ENCODE data around the gene UGT2B17.
"Not testable (repeated sequence)": the region's sequence is repeated elsewhere in the genome, so short reads cannot be mapped to it uniquely, and the experiment has no call there.

Gene UGT2B17

GRCh38 chr4:68536375-68536774 lies 39.7 kb downstream of the UGT2B17 start:
- TF ChIP-seq EZH2 (IDR thresholded peaks at IDR 0.05; ENCODE audit: borderline replicate concordance, low read depth, low read length, severe bottlenecking), result no peak
- TF ChIP-seq, protein P1, sequence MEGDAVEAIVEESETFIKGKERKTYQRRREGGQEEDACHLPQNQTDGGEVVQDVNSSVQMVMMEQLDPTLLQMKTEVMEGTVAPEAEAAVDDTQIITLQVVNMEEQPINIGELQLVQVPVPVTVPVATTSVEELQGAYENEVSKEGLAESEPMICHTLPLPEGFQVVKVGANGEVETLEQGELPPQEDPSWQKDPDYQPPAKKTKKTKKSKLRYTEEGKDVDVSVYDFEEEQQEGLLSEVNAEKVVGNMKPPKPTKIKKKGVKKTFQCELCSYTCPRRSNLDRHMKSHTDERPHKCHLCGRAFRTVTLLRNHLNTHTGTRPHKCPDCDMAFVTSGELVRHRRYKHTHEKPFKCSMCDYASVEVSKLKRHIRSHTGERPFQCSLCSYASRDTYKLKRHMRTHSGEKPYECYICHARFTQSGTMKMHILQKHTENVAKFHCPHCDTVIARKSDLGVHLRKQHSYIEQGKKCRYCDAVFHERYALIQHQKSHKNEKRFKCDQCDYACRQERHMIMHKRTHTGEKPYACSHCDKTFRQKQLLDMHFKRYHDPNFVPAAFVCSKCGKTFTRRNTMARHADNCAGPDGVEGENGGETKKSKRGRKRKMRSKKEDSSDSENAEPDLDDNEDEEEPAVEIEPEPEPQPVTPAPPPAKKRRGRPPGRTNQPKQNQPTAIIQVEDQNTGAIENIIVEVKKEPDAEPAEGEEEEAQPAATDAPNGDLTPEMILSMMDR (IDR thresholded peaks at IDR 0.05; ENCODE audit: borderline replicate concordance, extremely low read depth, low read length, poor library complexity, severe bottlenecking), result no peak
- H2AFZ ChIP-seq (ENCODE audit: low read depth, low read length), result no peak overlapping the region
- ATAC-seq (ENCODE audit: insufficient read depth, low read depth) (no peak), DNase-seq (no peak)
- H3K79me2 ChIP-seq (ENCODE audit: insufficient read depth, low read length), result no peaks in the 10 kb centered on the region
- no peaks in the 10 kb centered on the region for H3K36me3 ChIP-seq (ENCODE audit: insufficient read depth, low read length)
- no peaks in the 10 kb centered on the region for H3K9me3 ChIP-seq (ENCODE audit: insufficient read depth, low read length, severe bottlenecking)
- H3K27me3 ChIP-seq (ENCODE audit: insufficient read depth, low read length, poor library complexity), result no peaks in the 10 kb centered on the region
- no peak overlapping the region for H3K9ac ChIP-seq (ENCODE audit: low read depth, low read length)
- H3K27ac ChIP-seq (ENCODE audit: low read length), result no peak overlapping the region
- no peak overlapping the region for H3K4me2 ChIP-seq (ENCODE audit: insufficient read depth, low read length)
- no peak overlapping the region for H3K4me3 ChIP-seq (ENCODE audit: low read depth in 1 of 2, low read length in 2 of 2)
- H3K4me1 ChIP-seq (ENCODE audit: insufficient read depth, low read length), result no peaks in the 10 kb centered on the region
- H4K20me1 ChIP-seq (ENCODE audit: insufficient read depth, low read length), result no peaks in the 10 kb centered on the region

DNA sequence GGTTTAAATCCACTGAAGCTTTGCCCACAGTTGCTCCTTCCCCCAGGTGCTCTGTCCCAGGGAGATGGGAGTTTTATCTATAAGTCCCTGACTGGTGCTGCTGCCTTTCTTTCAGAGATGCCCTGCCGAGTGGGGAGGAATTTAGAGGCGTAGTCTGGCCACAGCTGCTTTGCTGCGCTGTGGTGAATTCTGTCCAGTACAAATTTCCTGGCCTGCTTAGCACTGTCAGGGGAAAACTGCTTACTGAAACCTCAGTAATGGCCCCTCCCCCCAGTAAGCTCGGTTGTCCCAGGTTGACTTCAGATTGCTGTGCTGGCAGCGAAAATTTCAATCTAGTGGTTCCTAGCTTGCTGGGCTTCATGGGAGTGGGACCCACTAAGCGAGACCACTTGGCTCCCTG lies 40.1 kb downstream of the UGT2B17 start:
- H3K4me1 ChIP-seq (ENCODE audit: insufficient read depth, low read length), result no peaks in the 10 kb centered on the region
- no peaks in the 10 kb centered on the region for H3K27me3 ChIP-seq (ENCODE audit: insufficient read depth, low read length, poor library complexity)
- H3K27ac ChIP-seq (ENCODE audit: low read length), result no peak overlapping the region
- H3K4me2 ChIP-seq (ENCODE audit: insufficient read depth, low read length), result no peak overlapping the region
- no peak for ATAC-seq (ENCODE audit: insufficient read depth, low read depth)
- DNase-seq, result no peak
- no peaks in the 10 kb centered on the region for H3K36me3 ChIP-seq (ENCODE audit: insufficient read depth, low read length)
- H4K20me1 ChIP-seq (ENCODE audit: insufficient read depth, low read length), result no peaks in the 10 kb centered on the region
- TF ChIP-seq, protein P1 (IDR thresholded peaks at IDR 0.05; ENCODE audit: borderline replicate concordance, extremely low read depth, low read length, poor library complexity, severe bottlenecking), result no peak
- no peak for TF ChIP-seq EZH2 (IDR thresholded peaks at IDR 0.05; ENCODE audit: borderline replicate concordance, low read depth, low read length, severe bottlenecking)
- no peak overlapping the region for H2AFZ ChIP-seq (ENCODE audit: low read depth, low read length)
- H3K4me3 ChIP-seq (ENCODE audit: low read depth in 1 of 2, low read length in 2 of 2), result no peak overlapping the region
- H3K79me2 ChIP-seq (ENCODE audit: insufficient read depth, low read length), result no peaks in the 10 kb centered on the region
- H3K9ac ChIP-seq (ENCODE audit: low read depth, low read length), result no peak overlapping the region
- H3K9me3 ChIP-seq (ENCODE audit: insufficient read depth, low read length, severe bottlenecking), result no peaks in the 10 kb centered on the region

DNA sequence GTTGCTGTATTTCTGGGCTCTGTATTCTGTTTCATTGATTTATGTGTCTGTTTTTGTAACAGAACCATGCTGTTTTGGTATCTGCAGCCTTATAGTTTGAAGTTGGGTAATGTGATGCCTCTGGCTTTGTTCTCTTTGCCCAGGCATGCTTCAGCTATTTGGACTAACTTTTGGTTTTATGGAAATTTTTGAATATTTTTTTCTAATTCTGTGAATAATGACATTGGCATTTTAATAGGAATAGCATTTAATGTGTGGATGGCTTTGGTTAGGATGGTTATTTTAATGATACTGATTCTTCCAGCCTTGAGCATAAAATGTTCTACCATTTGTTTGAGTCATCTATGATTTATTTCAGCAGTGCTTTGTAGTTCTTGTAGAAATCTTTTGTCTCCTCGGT lies 53.9 kb downstream of the UGT2B17 start:
- H3K4me3 ChIP-seq (ENCODE audit: low read depth in 1 of 2, low read length in 2 of 2); H3K4me1 ChIP-seq (ENCODE audit: insufficient read depth, low read length); H2AFZ ChIP-seq (ENCODE audit: low read depth, low read length); H4K20me1 ChIP-seq (ENCODE audit: insufficient read depth, low read length); H3K27ac ChIP-seq (ENCODE audit: low read length); H3K9me3 ChIP-seq (ENCODE audit: insufficient read depth, low read length, severe bottlenecking); H3K27me3 ChIP-seq (ENCODE audit: insufficient read depth, low read length, poor library complexity); H3K9ac ChIP-seq (ENCODE audit: low read depth, low read length); H3K4me2 ChIP-seq (ENCODE audit: insufficient read depth, low read length); H3K79me2 ChIP-seq (ENCODE audit: insufficient read depth, low read length); ATAC-seq (ENCODE audit: insufficient read depth, low read depth); H3K36me3 ChIP-seq (ENCODE audit: insufficient read depth, low read length); DNase-seq: not testable (repeated sequence)

- no peaks in the 10 kb centered on the region for H3K9me3 ChIP-seq (ENCODE audit: insufficient read depth, low read length, severe bottlenecking)
- ATAC-seq (ENCODE audit: insufficient read depth, low read depth) (no peak), DNase-seq (no peak)
- H4K20me1 ChIP-seq (ENCODE audit: insufficient read depth, low read length), result no peaks in the 10 kb centered on the region
- no peak overlapping the region for H3K4me3 ChIP-seq (ENCODE audit: low read depth in 1 of 2, low read length in 2 of 2)
- H3K4me1 ChIP-seq (ENCODE audit: insufficient read depth, low read length), result no peaks in the 10 kb centered on the region
- H3K4me2 ChIP-seq (ENCODE audit: insufficient read depth, low read length), result no peak overlapping the region
- H3K27me3 ChIP-seq (ENCODE audit: insufficient read depth, low read length, poor library complexity), result no peaks in the 10 kb centered on the region
- H3K79me2 ChIP-seq (ENCODE audit: insufficient read depth, low read length), result no peaks in the 10 kb centered on the region
- no peak overlapping the region for H2AFZ ChIP-seq (ENCODE audit: low read depth, low read length)
- no peak overlapping the region for H3K27ac ChIP-seq (ENCODE audit: low read length)
- H3K36me3 ChIP-seq (ENCODE audit: insufficient read depth, low read length), result no peaks in the 10 kb centered on the region
- no peak overlapping the region for H3K9ac ChIP-seq (ENCODE audit: low read depth, low read length)
- TF ChIP-seq, protein P1 (IDR thresholded peaks at IDR 0.05; ENCODE audit: borderline replicate concordance, extremely low read depth, low read length, poor library complexity, severe bottlenecking), result no peak
- no peak for TF ChIP-seq EZH2 (IDR thresholded peaks at IDR 0.05; ENCODE audit: borderline replicate concordance, low read depth, low read length, severe bottlenecking)
Measured at GRCh38 chr4:68520985-68521384, 55.1 kb downstream of the UGT2B17 start.

All from DND-41 (cell line).